DMS 273 (cell line): ENCODE data around the gene CCDC102B.
A peak's percentile ranks its signal among the peaks of the same experiment; 100 is the strongest.
"Not testable (repeated sequence)": the region's sequence is repeated elsewhere in the genome, so short reads cannot be mapped to it uniquely, and the experiment has no call there.

Source experiments
- DNase-seq: peaks from one replicate; lab custom pipeline; 2025; ENCODE audit not compliant: unreplicated experiment; lab: John Stamatoyannopoulos, UW

CCDC102B gene

DNA sequence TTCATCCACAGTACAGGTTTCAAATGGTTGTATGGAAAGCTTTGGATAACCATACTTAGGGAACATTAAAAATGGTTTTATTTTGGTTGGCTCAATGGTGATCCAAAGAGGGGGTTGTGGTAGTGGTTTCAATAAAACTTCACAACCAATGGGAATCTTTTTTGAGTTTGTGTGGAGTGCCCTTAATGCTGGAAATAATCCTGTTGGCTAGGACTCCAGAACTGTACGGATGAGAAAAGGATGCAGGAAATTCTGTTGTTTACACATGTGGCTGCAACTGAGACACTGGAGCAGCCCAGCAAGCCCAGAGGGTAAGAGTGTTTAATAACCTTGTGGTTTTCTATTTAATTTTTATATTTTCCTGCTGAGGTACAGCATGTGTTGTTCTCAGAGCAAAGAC lies at the start of gene CCDC102B:
TSS of gene CCDC102B (plus strand) at position 210 of the 400 bp plus-strand sequence. CDS start 38,684 bp downstream, outside the sequence.
- DNase-seq = no peak

DNA sequence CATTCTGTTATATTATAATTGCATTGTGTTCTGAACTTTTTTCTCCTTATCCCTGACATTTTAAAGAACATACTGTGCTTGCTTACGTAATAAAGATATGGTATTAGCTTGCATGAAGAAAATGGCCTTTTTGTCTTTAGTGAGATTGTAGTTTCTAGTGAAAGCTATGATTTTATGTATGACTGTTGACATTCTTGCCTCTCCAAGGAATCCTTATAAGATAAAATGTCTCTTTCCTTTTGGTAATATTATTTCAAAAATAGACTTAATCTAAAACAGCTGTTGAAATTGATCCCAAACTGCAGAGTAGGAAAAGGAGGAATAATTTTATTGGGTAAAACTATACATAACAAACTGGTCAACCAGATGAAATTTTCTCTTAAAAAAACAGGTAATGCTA lies 40.8 kb upstream of the CCDC102B start:
- no peak for DNase-seq

DNA sequence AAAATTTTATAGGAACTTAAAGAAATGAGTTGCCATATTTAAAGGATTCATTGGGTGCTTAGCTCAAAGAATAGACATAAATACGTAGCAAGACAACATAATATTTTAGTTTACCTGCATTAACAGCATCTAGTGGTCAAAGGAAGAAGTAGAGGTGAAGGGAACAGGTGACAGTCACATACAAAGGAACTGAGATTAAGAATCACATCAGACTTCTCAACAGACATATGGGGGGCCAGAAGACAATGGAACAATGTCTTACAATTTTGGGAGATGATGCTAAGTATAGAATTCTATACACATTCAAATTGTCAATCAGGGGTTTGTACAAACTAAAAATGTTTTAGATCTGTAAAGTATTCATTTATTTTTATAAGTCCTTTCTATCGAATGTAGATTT lies 38.6 kb upstream of the CCDC102B start:
- no peak for DNase-seq

DNA sequence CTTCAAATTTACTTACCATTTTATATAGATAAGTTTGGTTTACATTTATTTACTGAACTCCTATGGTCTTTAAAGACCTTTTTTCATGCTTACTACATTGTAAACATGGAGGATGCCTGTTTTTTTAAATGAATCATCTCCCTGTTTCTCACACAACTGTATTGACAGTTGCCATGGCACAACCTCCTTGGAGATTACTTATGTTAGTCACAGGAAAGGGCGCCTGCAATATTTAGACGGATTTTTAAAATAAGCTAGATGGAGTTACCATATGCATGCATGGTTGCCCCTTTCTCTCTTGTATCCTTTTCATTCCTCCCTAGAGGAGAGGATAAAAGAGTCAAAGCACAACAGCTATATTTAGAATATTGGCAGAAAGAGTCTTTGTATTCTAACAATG lies 34.8 kb upstream of the CCDC102B start:
- no peak for DNase-seq

DNA sequence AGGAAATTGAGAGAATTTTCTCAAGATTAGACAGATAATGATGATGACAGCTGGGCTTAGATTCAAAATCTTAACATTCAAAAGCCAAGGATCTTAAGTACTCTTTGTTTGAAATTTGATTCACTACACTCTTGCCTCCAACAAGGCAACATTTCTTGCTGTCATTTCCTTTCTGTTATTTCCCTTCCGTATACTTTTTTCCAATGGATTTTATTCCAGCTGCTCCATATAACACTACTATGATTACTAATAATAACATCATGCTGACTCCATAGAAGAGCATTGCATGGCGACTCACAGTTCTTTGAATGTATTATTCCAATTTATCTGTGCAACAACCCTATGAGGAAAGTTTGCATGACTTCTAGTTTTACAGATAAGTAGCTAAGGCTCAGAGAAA lies 33.9 kb upstream of the CCDC102B start:
- no peak for DNase-seq

DNA sequence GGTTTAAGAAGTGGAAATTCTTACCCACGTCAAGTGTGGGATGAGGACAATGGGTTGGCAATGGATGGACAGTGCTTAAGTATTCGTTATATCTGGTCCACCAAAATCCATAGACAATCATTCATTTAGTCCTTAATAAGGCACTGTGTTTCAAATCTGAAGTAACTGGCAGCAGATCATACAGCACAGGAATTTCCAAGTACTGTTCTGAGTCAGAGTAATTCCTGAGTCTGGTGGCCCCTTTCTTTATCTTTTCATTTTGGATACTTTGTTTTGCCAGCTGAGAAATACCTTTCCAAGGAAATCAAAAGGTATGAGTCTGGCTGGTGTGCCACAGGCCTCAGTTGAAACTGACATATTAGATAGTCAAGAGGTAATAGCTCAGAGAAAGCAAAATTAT lies 31.4 kb upstream of the CCDC102B start:
- DNase-seq = no peak

DNA sequence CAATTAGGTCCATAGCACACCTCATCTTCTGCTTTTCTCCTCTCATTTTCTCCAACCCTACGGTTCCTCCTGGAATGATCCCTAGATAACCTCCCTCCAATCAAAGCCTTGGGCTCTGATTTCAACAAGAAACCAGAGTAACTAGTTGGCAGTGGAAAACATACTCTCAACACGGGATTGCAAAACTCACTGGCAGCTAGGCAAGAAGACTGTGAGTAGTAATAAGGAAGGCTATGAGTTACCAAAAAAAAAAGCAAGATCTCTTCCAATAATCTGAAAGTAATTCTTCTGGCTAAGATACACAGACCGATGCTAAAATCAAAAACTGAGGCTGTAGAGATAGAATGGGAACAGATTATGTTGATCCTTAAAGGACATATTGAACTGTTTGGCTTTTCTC lies 28.4 kb upstream of the CCDC102B start:
- DNase-seq = no peak

DNA sequence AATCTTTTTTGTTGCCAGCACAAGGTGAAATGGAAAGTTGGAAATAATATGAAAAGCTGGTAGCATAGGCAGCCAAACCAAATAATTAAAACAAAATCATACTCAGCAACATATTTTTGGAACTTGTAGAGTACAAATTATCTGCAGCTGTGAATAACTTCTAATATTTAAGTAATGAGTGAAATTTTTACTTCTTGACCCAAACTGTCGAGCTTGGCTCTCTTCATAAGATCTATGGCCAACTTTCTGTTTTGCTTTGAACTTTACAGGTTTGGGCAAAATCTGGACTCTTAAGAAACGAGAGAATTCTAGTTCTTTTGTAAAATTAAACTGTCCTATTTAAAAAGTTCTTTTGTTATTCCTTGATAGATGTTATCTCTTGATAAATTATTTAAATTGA lies 25.6 kb upstream of the CCDC102B start:
- DNase-seq = no peak

DNA sequence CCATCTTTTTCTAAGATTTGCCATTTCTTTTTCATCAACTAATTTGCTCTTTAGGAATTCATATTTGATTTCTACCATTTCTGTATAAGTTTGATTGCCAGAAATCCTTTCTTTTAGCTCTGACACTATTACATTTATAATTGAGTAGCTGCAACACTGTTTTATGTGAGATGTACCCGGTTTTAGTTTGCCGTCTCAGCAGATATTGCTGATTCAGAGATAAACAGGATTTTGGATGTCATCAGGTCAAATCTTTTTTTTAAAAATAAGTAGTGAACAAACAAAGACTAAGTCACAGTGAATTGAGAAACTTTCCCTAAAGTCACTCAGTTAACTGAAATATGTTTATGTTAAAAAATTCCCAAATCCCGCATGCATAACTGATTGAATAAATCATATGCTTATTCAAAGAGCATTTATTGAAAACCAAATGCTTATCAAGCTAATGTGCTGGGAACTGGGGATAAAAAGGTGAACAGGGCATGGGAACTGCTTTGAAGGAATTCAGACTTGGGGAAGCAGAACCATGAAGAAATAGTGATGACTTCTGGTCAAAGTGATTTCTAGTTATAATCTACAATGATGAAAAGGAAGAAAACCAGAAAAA lies 19.5 kb upstream of the CCDC102B start:
- DNase-seq = no peak

DNA sequence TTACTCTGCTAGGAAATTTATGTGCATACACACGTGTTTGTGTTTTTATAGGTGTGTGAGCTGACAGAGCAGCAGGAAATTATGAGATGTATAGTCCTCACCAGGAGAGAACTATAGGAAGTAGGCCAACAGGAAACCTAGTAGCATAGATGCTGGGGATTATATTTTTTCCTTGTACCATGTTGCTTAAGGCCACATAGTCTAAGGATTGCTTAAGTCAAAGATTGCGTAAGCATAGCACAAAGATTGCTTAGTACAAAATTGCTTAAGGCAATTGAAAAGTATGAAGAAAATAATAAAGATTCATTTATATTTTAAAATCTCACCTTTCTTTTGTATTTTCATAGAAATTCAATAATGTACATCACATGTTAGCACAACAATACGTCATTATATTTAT lies 18.7 kb upstream of the CCDC102B start:
- DNase-seq = no peak

DNA sequence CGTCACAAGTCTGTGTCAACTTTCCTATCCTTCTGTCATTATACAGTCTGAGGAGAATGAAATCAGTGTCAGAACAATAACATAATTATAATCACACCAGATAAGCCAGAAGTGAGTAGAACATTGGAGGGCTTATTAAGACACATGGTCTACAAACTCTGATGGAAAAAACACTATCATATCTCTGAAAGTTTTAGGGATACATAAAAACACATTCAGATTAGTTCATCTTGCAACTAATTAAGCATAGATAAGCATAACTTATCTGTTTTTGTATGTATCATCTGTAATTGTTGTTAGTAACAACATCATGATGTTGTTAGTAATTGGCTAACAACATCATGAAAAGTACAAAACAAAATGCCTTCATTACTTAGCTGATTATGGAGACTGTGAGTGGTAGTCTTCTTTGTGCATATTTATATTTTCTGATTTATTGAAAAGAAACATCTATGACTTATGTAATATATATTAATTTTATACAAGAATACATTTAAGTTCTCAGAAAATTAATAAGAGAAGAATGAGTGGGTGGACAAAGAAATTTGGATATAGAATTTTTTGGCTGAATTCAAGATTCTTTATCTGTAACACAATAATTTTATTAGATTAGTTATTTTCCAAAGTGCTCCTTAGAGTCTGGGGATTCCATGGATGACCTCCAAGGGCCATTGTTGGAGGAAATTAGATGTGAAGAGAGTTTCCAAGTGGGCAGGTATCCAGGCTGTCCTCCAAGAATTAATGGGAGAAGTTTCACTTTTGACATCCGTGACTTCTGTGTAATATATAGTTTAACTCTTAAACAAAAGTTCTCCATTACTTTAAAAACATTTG lies 16.9 kb upstream of the CCDC102B start:
- no peak for DNase-seq

DNA sequence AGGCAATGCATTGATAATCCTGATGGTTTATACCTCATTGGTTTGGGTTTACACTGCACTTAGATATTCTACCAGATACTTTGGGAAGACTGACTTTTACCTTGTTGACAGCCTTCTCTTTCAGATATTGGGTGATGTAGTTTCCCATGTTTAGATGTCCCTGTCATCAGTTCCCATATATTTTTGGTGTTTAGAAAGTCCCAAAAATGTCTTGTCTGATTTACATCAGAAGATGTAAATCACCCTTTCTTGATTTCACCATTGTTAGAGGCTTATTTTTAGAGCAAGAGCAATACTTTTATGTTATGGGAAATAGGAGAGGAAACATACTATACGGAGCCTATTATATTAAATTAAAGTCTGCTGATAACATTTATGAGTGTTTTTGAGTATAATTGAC lies 14.4 kb upstream of the CCDC102B start:
- no peak for DNase-seq

DNA sequence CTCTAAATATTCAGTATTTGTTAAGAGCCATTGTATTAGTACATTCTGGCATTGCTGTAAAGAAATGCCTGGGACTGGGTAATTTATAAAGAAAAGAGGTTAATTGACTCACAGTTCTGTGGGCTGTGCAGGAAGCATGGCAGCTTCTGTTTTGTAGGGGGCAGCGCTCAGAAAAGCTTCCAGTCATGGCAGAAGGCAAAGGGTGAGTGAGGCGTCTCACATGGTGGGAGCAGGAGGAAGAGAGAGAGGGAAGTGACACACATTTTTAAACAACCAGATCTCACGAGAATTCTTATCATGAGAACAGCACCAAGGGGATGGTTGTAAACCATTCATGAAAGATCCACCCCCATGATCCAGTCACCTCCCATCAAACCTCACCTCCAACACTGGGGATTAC lies 13.8 kb upstream of the CCDC102B start:
- DNase-seq = no peak

DNA sequence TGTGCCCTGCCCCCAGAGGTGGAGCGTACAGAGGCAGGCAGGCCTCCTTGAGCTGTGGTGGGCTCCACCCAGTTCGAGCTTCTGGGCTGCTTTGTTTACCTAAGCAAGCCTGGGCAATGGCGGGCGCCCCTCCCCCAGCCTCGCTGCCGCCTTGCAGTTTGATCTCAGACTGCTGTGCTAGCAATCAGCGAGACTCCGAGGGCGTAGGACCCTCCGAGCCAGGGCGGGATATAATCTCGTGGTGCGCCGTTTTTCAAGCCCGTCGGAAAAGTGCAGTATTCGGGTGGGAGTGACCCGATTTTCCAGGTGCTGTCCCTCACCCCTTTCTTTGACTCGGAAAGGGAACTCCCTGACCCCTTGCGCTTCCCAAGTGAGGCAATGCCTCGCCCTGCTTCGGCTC lies 7.6 kb upstream of the CCDC102B start:
- DNase-seq = not testable (repeated sequence)

DNA sequence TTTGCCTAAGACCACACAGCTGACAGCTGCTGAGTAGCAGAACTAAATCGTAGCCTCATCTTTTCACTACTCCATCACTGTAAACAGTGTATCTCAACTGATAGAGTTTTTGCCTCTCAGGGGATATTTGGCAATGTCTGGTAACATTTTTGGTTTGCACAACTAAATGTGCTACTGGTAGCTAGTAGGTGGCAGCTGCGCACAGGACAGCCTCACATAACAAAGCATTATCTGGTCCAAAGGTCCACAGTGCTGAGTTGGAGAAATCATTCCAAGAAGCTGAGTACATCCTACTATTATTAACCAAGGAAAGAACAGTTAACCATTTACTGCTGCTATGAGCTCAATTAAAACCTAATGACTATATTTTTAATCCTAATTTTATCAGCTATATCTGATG lies 6.1 kb upstream of the CCDC102B start:
- no peak for DNase-seq

DNA sequence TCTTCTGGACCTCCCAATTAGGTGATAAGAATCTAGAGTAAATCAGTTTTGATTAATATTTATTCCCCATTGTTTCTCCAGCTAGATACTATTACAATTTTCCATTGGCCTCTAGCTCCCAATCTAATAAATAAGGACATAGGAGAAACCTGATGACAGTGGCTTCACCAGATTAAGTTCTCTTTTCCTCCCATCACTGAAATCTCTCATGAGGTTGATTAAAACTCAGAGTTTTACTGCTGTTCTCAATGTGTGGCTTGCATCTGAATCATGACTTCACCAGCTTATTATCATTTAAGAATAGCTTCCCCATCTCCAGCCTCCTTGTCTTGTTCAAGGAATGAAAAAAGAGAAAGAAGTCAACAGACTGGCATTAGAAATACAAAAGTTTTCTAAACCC lies 3.9 kb upstream of the CCDC102B start:
- no peak for DNase-seq

DNA sequence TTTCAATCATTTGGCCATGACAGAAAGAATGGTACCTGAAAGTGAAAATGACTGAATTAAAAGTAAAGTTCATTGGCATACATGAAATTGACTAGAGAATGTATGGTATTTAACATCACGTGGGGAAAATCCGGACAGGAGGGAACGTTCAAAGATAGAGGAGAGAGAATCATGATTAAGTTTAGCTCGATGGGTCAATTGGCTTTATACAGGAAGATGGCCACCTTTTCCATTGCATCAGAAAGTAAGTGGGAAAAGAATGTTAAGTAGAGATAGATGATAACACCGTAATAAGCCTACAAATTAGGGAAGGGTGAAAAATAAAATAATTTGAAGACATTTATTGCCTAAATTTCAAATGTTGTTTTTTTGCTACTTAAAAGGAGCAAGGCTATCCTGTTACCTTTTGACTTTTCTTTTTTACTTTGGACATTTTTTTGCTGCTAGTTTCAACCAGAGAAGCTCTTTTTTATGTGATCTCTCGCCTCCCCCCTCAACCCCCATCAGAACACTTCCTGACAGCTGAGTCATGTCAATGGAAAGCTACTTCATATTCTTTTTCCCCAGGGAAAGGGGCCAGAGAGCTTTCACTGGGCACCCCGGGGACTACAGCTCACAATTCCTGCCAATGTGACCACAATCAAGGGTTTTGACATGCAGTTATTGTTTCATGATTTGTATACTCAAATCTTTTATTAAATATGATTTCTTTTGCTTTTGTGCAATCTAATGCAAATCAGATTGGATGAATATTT lies 767 bp upstream of the CCDC102B start:
- no peak for DNase-seq

DNA sequence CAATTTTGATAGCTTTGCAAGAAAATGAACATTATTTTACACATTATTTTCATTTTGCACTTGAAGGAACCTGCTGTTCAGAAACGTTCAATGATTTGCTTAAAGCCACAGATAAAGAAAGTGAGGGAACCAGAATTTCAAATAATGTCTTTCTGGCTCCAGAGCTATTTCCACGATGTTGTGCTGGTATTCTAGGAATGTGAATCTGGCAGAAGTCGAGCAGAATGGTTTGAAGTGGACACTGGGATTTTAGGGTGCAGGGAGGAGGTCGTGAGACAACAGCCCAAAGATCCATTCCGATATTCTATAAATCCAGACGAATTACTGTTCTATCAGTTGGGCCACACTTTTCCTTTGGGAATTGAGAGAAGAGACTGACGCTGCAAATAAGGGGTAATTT lies 2.2 kb downstream of the CCDC102B start:
- no peak for DNase-seq

DNA sequence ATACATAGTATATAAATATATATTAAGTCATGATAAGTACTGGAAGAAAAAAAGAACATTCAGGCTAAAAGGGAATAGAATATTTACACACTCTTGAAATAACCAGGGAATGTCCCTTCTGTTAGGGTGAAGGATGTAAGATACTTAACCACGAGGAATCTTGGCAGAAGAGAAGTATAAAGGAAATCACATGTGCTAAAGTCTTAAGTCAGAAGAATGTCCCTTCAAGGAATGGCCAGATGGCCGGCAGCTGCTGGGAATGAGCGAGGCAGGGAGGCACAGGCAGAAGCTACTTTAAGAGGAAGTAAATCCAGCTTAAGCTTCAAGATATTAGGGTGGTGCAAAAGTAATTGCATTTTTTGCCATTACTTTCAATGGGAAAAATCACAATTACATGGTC lies 5.5 kb downstream of the CCDC102B start:
- DNase-seq = peak; percentile 13

DNA sequence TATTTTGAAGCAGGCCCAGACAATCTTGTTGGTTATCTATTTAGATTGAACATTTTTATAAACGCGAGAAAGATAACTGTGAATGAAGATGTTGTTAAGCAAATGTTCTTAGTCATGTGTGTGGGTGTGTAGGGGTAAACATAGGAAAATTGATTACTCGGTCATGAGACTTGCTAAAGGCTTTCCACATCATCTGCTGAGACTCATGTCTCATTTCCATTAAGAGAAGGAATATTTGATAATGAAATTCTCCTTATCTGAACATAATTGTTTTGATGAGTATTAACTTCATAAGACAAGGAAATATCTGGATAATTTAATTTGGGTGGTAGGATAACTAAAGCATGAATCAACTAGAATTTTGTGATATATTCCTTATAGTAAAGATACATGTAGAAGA lies 19.7 kb downstream of the CCDC102B start:
- no peak for DNase-seq

DNA sequence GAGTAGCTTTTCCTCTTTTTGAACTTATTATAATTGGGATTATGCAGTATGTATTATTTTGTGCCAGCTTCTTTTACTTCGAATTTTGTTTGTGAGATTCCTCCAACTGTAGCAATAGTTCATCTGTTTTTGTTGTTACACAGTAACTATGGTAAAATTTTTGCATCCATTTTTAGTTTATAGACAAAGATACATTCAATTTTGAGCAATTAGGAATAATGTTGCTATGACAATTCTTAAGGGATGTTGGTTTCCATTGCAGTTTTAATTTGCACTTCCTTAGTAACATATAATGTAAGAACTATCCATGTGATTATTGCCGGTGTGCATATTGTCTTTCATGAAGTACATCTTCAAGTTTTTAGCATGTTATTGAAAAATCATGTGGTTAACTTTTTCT lies 20.7 kb downstream of the CCDC102B start:
- DNase-seq = no peak

DNA sequence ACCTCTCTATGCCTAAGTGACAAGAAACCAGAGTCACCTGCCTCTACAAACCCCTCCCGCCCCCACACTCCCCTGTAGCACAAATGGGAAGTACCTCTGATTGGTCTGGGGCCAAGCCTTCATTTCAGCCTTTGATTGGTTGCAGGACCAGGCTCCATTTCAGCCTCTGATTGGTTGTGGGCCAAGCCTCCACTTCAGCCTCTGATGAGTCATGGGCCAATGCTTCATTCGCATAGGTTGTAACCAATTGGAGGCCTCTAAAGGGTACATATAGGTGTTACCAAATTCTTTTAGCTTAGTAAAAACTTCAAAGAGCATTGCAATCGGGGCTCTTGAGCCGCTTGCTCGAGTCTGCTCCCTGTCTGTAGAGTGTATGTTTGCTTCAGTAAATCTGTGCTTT lies 25.0 kb downstream of the CCDC102B start:
- no peak for DNase-seq
